Right atrium auricular region (tissue), 2 donors: ENCODE measurements around the gene ADARB1. TPM values are rescaled to one million over a fixed set of nuclear protein-coding genes. Genes with fewer than 3 reads are reported as not detected.

Source experiments
- DNase-seq: peaks from one replicate; pipeline ENCODE4 v3.0.0-alpha.2; 2019; ENCODE audit warnings: low spot score
- H3K27ac ChIP-seq, 2 donors: fragments of 200-600 bp; sonication (generic); 1 replicate in 1 of 2; 2 replicates in 1 of 2; pipeline ENCODE4 v1.5.1; 2016 to 2019
- H3K27me3 ChIP-seq, 2 donors: fragments of 200-600 bp; sonication (generic); one replicate each; pipeline versions ENCODE4 v1.5.1 to v1.6.0; 2017 to 2019
- H3K36me3 ChIP-seq: fragments of 200-600 bp; sonication (generic); one replicate; pipeline ENCODE4 v1.5.1; 2016
- H3K4me1 ChIP-seq, 2 donors: fragments of 200-600 bp; sonication (generic); one replicate each; pipeline versions ENCODE4 v1.5.1 to v1.6.0; 2017 to 2019
- H3K4me3 ChIP-seq, 2 donors: fragments of 200-600 bp; sonication (generic); 1 replicate in 1 of 2; 2 replicates in 1 of 2; pipeline ENCODE4 v1.5.1; 2017 to 2019; ENCODE audit warnings: mild to moderate bottlenecking in 1 of 2, moderate library complexity in 1 of 2
- H3K9me3 ChIP-seq, 2 donors: fragments of 200-600 bp; sonication (generic); one replicate each; pipeline ENCODE4 v1.5.1; 2019
- total RNA-seq, 2 donors: library from RNA; depleted of rRNA; stranded (reverse); fragments of >200 nt; gene quantifications; one replicate each; pipeline ENCODE4 v1.1.0, GENCODE V29; 2016
- TF ChIP-seq, protein P1 (sequence below), 2 donors: fragments of 200-600 bp; sonication (generic); IDR thresholded peaks; one replicate each; pipeline ENCODE4 v1.5.1; 2019; ENCODE audit warnings: antibody characterized with exemption in 2 of 2

Gene ADARB1
- total RNA-seq, 2 donors from 2014 or later = 7.5 to 10.5 TPM

DNA sequence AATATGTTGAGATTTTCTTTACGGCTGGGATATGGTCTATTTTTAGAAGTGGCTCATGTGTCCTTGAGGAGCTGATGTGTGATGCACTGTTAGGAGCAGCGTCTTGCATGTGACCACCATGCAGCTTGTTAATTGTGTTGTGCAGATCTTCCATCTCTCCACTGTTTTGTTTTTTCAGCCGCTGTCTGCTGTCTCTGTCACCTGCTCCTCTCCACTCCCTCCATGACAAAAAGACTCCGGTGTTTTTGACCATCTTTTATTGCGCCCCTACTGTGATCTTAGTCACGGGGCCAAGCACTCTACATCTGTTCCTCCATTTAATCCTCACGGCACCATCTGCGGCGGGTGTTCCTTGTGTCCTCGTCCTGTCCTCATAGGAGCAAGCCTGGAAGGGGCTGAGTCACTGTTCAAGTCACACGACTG is 51.8 kb downstream of the ADARB1 start:
- H3K4me1 ChIP-seq = peaks cover 0 to 63% of the 10 kb centered on the region in 2 donors
- no peak for DNase-seq
- H3K4me3 ChIP-seq = no peak overlapping the region
- H3K36me3 ChIP-seq = no peaks in the 10 kb centered on the region
- H3K9me3 ChIP-seq = no peaks in the 10 kb centered on the region
- TF ChIP-seq, protein P1, sequence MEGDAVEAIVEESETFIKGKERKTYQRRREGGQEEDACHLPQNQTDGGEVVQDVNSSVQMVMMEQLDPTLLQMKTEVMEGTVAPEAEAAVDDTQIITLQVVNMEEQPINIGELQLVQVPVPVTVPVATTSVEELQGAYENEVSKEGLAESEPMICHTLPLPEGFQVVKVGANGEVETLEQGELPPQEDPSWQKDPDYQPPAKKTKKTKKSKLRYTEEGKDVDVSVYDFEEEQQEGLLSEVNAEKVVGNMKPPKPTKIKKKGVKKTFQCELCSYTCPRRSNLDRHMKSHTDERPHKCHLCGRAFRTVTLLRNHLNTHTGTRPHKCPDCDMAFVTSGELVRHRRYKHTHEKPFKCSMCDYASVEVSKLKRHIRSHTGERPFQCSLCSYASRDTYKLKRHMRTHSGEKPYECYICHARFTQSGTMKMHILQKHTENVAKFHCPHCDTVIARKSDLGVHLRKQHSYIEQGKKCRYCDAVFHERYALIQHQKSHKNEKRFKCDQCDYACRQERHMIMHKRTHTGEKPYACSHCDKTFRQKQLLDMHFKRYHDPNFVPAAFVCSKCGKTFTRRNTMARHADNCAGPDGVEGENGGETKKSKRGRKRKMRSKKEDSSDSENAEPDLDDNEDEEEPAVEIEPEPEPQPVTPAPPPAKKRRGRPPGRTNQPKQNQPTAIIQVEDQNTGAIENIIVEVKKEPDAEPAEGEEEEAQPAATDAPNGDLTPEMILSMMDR (IDR thresholded peaks at IDR 0.05) = no peak
- H3K27ac ChIP-seq = no peak overlapping the region
- no peaks in the 10 kb centered on the region for H3K27me3 ChIP-seq

DNA sequence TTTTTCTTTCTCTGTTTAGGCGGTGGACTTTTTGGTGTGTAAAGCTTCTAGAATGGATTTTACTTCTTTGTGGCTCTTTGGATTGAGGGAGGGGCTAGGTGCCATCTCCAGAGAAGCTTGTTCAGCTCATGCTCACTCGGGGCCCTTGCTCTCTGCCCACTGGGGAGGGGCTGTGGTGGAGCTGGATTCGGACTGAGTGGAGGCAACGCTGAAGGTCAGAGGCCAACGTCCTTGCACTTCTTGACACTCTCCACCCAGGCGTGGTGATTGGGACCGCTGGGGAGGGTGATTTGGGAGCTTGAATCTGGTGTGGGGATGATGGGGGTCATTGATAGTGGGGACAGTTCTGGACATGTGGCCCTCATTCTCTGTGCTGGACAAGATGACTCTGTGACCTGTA is 52.6 kb downstream of the ADARB1 start:
- H3K4me3 ChIP-seq = no peak overlapping the region
- no peaks in the 10 kb centered on the region for H3K27me3 ChIP-seq
- TF ChIP-seq, protein P1 (IDR thresholded peaks at IDR 0.05) = no peak
- H3K4me1 ChIP-seq = peaks cover 0 to 70% of the 10 kb centered on the region in 2 donors
- no peak overlapping the region for H3K27ac ChIP-seq
- H3K36me3 ChIP-seq = no peaks in the 10 kb centered on the region
- DNase-seq = no peak
- no peaks in the 10 kb centered on the region for H3K9me3 ChIP-seq

DNA sequence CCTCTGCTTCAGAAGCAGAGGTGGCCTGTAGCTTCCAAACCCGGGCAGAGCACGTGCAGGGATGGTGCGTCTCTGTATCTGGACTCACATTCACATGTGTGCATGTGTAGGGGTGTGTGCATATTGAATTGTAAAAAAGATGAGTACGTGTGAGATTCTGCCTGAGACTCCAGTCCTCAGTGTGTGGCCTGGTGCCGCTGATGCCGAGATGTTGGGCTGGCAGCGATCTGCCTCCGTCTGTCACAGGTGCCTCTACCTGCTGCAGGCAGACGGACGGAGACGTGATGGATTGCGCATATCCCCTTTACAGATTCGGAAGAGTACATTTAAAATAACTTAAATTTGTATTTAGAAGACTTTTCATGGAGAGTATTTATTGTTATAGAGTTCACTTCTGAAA is 53.6 kb downstream of the ADARB1 start:
- H3K36me3 ChIP-seq = no peaks in the 10 kb centered on the region
- DNase-seq = no peak
- TF ChIP-seq, protein P1 (IDR thresholded peaks at IDR 0.05) = no peak
- no peak overlapping the region for H3K4me3 ChIP-seq
- H3K9me3 ChIP-seq = no peaks in the 10 kb centered on the region
- H3K4me1 ChIP-seq = peaks cover 0 to 72% of the 10 kb centered on the region in 2 donors
- no peaks in the 10 kb centered on the region for H3K27me3 ChIP-seq
- H3K27ac ChIP-seq = no peak overlapping the region

DNA sequence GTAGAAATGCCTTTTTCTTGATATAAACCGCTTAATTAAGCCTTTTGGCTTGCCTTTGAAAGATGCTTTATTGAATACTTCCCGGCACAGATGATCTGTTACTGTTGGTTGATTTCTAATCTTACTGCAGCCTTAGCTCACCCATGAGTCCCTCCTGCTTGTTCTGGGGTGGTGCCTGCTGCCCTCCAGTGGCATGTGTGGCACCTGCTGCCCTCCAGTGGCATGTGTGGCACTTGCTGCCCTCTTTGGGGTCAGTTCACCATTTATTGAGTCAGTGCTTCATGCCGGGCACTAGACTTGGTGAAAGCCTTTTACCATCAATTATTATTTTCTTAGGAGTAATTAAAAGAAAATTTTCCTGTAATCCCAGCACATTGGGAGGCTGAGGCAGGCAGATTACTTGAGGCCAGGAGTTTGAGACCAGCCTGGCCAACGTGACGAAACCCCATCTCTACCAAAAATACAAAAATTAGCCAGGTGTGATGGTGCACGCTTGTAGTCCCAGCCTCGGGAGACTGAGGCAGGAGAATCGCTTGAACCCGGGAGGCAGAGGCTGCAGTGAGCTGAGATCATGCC is 54.3 kb downstream of the ADARB1 start:
- no peak overlapping the region for H3K4me3 ChIP-seq
- H3K27me3 ChIP-seq = no peaks in the 10 kb centered on the region
- no peaks in the 10 kb centered on the region for H3K9me3 ChIP-seq
- no peaks in the 10 kb centered on the region for H3K36me3 ChIP-seq
- TF ChIP-seq, protein P1 (IDR thresholded peaks at IDR 0.05) = peak; percentile 54 to 92
- no peak for DNase-seq
- H3K27ac ChIP-seq = peak overlapping the region; percentile 77 to 78
- H3K4me1 ChIP-seq = peaks cover 0 to 79% of the 10 kb centered on the region in 2 donors

DNA sequence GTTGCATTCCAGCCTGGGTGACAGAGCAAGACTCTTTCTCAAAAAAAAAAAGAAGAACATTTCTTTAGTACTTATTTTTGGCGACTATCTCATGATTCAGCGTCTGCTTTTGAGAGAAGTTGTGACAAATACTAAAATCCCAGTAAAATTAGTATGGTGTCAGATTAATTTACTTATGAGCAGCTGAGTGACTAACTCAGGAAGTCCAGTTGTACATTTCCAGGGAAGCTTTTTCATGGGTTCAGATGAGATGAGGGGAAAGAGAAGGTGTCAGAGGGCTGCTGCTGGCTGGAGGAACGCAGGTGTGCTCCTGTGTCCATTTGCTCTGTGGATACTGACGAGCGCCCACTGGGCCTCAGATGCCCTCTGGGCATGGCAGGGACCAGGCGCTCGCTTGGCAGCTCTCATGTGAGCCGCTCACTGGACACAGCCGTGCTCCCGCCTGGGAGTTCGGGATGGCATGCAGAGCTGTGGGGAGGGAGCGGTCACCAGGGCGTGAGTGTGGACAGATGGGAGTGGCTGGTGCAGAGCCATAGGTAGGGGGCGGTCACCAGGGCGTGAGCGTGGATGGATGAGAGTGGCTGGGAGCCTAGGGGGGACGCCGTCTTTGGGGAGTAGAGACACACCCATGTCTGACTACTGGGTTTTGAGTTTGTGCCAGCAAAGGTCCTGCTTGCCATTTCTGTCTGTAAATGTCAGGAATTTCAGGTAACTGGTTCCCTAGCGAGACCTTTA is 55.0 kb downstream of the ADARB1 start:
- no peaks in the 10 kb centered on the region for H3K36me3 ChIP-seq
- no peak for DNase-seq
- H3K9me3 ChIP-seq = no peaks in the 10 kb centered on the region
- peaks cover 0 to 79% of the 10 kb centered on the region in 2 donors for H3K4me1 ChIP-seq
- no peak overlapping the region for H3K4me3 ChIP-seq
- H3K27ac ChIP-seq = peak overlapping the region; percentile 77 to 78
- TF ChIP-seq, protein P1 (IDR thresholded peaks at IDR 0.05) = no peak
- H3K27me3 ChIP-seq = no peaks in the 10 kb centered on the region
